ENCODE data around the gene SLAMF1.
A peak's percentile ranks its signal among the peaks of the same experiment; 100 is the strongest.

The SLAMF1 gene

DNA sequence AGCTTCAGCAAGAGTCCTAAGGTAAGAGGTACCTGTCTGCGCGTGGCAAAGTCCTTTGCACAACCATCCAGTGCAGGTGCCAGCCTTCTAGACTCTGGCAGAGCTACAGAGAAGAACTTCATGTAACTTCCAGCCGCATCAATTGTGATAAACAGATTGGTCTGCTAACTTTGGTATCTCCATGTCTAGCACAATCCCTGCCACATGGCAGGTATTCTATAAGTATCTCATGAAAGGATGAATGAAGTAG, 35.0 kb upstream of the SLAMF1 start:
- H2AK5ac ChIP-seq (ENCODE audit: low read depth, low read length): no peak overlapping the region
- H2BK5ac ChIP-seq (ENCODE audit: low read length): no peak overlapping the region
- no peaks in the 10 kb centered on the region for H3K4me1 ChIP-seq (ENCODE audit: control insufficient read depth in 2 of 2, insufficient read depth in 1 of 2, low read depth in 1 of 2, low read length in 2 of 2)
- no peaks in the 10 kb centered on the region for H3K79me1 ChIP-seq (ENCODE audit: low read depth, low read length)
- no peak overlapping the region for H3K4me2 ChIP-seq (ENCODE audit: insufficient read depth, low read length, poor library complexity, severe bottlenecking)
- no peak overlapping the region for H2BK15ac ChIP-seq (ENCODE audit: low read length)
- peaks cover 0 to 9% (median 0%) of the 10 kb centered on the region in 3 experiments for H3K27me3 ChIP-seq (ENCODE audit: control insufficient read depth in 3 of 3, insufficient read depth in 3 of 3, low read depth in 1 of 3, low read length in 3 of 3)
- no peak overlapping the region for H2BK120ac ChIP-seq (ENCODE audit: low read depth, low read length)
- H3K4ac ChIP-seq (ENCODE audit: low read length): no peak overlapping the region
- H2AFZ ChIP-seq (ENCODE audit: low read length): no peak overlapping the region
- H3K9me3 ChIP-seq (replicated peaks in 1 of 2; ENCODE audit: control insufficient read depth in 2 of 2, insufficient read depth in 1 of 2, low read depth in 1 of 2, low read length in 2 of 2): no peaks in the 10 kb centered on the region
- H3K18ac ChIP-seq (ENCODE audit: low read length): no peak overlapping the region
- H3K4me3 ChIP-seq (ENCODE audit: low read length in 2 of 2): no peak overlapping the region
- no peak overlapping the region for H2BK12ac ChIP-seq (ENCODE audit: low read length)
- H3K23ac ChIP-seq (ENCODE audit: low read depth, low read length, poor library complexity): no peak overlapping the region
- WGBS, 2 donors (ENCODE audit: extremely low coverage in 2 of 2, insufficient read length in 2 of 2, insufficient replicate concordance in 1 of 2): no CpG with 5 or more reads among the region's 3 CpGs
- H4K8ac ChIP-seq (ENCODE audit: low read depth, low read length): no peak overlapping the region
- no peak overlapping the region for H4K91ac ChIP-seq (ENCODE audit: low read depth, low read length, poor library complexity)
- H3K36me3 ChIP-seq (replicated peaks in 1 of 2; ENCODE audit: control insufficient read depth in 2 of 2, insufficient read depth in 2 of 2, low read length in 2 of 2): no peaks in the 10 kb centered on the region
- H3K27ac ChIP-seq (replicated peaks; ENCODE audit: low read length): no peak overlapping the region
- H3K9ac ChIP-seq (ENCODE audit: low read depth, low read length, poor library complexity): no peak overlapping the region
- no peak overlapping the region for H3K14ac ChIP-seq (ENCODE audit: low read length)
- DNase-seq (ENCODE audit: low spot score): no peak

DNA sequence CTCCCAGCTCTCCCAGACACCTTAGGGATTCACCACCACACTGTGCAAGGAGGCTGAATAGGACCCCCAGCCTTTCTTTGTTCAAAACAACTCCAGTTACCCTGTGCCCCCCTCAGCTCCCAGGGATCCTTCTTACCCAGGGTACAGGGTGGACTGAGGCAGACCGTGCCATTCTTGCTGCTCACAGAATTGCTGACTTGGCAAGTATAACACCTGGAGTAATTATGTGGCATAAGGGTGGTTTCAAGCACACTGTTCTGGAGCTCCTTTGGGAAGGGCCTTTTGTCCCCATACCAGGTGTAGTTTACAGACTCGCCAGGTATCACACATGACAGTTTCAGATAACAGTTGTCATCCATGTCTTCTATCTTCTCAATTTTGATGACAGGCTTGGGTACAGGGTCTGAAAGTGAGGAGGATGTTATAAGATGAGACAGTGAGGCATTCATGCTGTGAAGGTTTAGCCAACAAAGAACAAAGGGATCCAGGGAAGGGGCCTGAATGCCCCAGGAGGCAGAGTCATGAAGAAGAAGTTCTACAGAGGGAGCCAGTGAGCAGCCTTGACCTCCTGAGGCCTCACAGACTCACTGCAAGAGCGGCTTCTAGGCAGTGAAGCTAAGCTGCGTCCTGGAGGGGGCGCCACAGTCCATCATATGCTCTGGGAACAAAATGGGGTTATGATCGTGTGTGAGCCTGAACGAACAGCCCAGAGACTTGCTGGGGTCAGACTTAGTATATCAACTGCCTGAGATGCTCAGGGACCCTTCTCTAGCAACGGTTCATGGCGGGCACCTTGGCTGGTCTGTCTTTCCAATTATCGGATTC, 34.4 kb upstream of the SLAMF1 start:
- Histone ChIP-seq H3K36me3 (replicated peaks in 1 of 2; ENCODE audit: control insufficient read depth in 2 of 2, insufficient read depth in 2 of 2, low read length in 2 of 2) (no peaks in the 10 kb centered on the region), H2AK5ac (ENCODE audit: low read depth, low read length) (no peak overlapping the region), H3K4ac (ENCODE audit: low read length) (no peak overlapping the region), H2BK5ac (ENCODE audit: low read length) (no peak overlapping the region), H3K4me2 (ENCODE audit: insufficient read depth, low read length, poor library complexity, severe bottlenecking) (no peak overlapping the region), H3K27ac (replicated peaks; ENCODE audit: low read length) (no peak overlapping the region), H3K18ac (ENCODE audit: low read length) (no peak overlapping the region), H2BK15ac (ENCODE audit: low read length) (no peak overlapping the region), H2AFZ (ENCODE audit: low read length) (no peak overlapping the region), H3K23ac (ENCODE audit: low read depth, low read length, poor library complexity) (no peak overlapping the region), H3K4me3 (ENCODE audit: low read length in 2 of 2) (no peak overlapping the region), H3K14ac (ENCODE audit: low read length) (no peak overlapping the region), H4K8ac (ENCODE audit: low read depth, low read length) (no peak overlapping the region), H3K9ac (ENCODE audit: low read depth, low read length, poor library complexity) (no peak overlapping the region), H3K9me3 (replicated peaks in 1 of 2; ENCODE audit: control insufficient read depth in 2 of 2, insufficient read depth in 1 of 2, low read depth in 1 of 2, low read length in 2 of 2) (no peaks in the 10 kb centered on the region), H3K27me3 (ENCODE audit: control insufficient read depth in 3 of 3, insufficient read depth in 3 of 3, low read depth in 1 of 3, low read length in 3 of 3) (peaks cover 0 to 9% (median 0%) of the 10 kb centered on the region in 3 experiments), H3K4me1 (ENCODE audit: control insufficient read depth in 2 of 2, insufficient read depth in 1 of 2, low read depth in 1 of 2, low read length in 2 of 2) (no peaks in the 10 kb centered on the region), H2BK120ac (ENCODE audit: low read depth, low read length) (no peak overlapping the region), H4K91ac (ENCODE audit: low read depth, low read length, poor library complexity) (no peak overlapping the region), H3K79me1 (ENCODE audit: low read depth, low read length) (no peaks in the 10 kb centered on the region), H2BK12ac (ENCODE audit: low read length) (no peak overlapping the region)
- no CpG with 5 or more reads among the region's 10 CpGs for WGBS, 2 donors (ENCODE audit: extremely low coverage in 2 of 2, insufficient read length in 2 of 2, insufficient replicate concordance in 1 of 2)
- DNase-seq (ENCODE audit: low spot score): peak; percentile 84

DNA sequence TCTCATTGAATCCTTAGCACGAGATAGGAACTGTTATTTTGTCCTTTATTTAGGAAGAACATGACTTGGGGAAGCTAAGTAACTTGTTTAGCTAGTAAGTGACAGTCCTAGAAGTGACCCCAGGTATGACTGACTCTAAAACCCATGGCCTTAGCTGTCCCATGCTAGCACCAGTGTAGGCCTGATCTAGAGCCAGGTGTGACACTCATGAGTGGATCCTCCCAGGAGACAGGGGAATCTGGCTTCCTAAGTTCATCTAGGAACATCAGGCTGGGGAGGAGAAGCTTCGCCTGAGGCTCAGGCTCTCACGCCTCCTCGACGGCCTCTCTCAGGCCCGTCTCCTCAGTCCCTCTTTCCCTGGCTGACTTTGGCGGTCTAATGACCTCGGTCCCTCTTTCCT, 33.6 kb upstream of the SLAMF1 start:
- H2BK120ac ChIP-seq (ENCODE audit: low read depth, low read length): no peak overlapping the region
- no peak overlapping the region for H2BK5ac ChIP-seq (ENCODE audit: low read length)
- H2BK15ac ChIP-seq (ENCODE audit: low read length): no peak overlapping the region
- no peak for DNase-seq (ENCODE audit: low spot score)
- no peak overlapping the region for H3K27ac ChIP-seq (replicated peaks; ENCODE audit: low read length)
- no peaks in the 10 kb centered on the region for H3K79me1 ChIP-seq (ENCODE audit: low read depth, low read length)
- no peak overlapping the region for H2BK12ac ChIP-seq (ENCODE audit: low read length)
- H3K9me3 ChIP-seq (replicated peaks in 1 of 2; ENCODE audit: control insufficient read depth in 2 of 2, insufficient read depth in 1 of 2, low read depth in 1 of 2, low read length in 2 of 2): no peaks in the 10 kb centered on the region
- no peak overlapping the region for H2AK5ac ChIP-seq (ENCODE audit: low read depth, low read length)
- H3K4me1 ChIP-seq (ENCODE audit: control insufficient read depth in 2 of 2, insufficient read depth in 1 of 2, low read depth in 1 of 2, low read length in 2 of 2): no peaks in the 10 kb centered on the region
- WGBS, 2 donors (ENCODE audit: extremely low coverage in 2 of 2, insufficient read length in 2 of 2, insufficient replicate concordance in 1 of 2): no CpG with 5 or more reads among the region's 8 CpGs
- no peak overlapping the region for H3K23ac ChIP-seq (ENCODE audit: low read depth, low read length, poor library complexity)
- H3K4ac ChIP-seq (ENCODE audit: low read length): no peak overlapping the region
- no peak overlapping the region for H3K18ac ChIP-seq (ENCODE audit: low read length)
- H2AFZ ChIP-seq (ENCODE audit: low read length): no peak overlapping the region
- no peak overlapping the region for H4K91ac ChIP-seq (ENCODE audit: low read depth, low read length, poor library complexity)
- no peak overlapping the region for H3K9ac ChIP-seq (ENCODE audit: low read depth, low read length, poor library complexity)
- H3K4me2 ChIP-seq (ENCODE audit: insufficient read depth, low read length, poor library complexity, severe bottlenecking): no peak overlapping the region
- no peak overlapping the region for H4K8ac ChIP-seq (ENCODE audit: low read depth, low read length)
- H3K36me3 ChIP-seq (replicated peaks in 1 of 2; ENCODE audit: control insufficient read depth in 2 of 2, insufficient read depth in 2 of 2, low read length in 2 of 2): no peaks in the 10 kb centered on the region
- peaks cover 0 to 9% (median 0%) of the 10 kb centered on the region in 3 experiments for H3K27me3 ChIP-seq (ENCODE audit: control insufficient read depth in 3 of 3, insufficient read depth in 3 of 3, low read depth in 1 of 3, low read length in 3 of 3)
- no peak overlapping the region for H3K4me3 ChIP-seq (ENCODE audit: low read length in 2 of 2)
- H3K14ac ChIP-seq (ENCODE audit: low read length): no peak overlapping the region

DNA sequence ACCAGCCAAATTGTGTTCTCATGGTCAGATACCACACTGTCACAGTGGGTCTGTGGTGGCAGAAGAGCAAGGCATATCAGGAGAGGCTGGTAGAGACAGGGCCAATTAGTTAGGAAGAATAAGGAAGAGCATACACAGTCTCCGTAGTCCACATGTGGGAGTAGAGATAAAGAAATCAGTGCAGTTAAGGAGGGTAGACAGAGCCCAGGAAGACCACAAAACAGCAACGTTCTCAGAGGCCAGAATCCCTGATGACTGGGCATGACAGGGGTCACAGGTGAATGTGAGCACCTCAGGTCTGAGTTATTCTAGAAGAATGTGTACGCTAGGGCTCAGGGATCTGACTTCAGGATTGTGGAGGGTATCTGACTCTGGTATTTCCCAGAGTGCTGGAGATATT, 33.0 kb upstream of the SLAMF1 start:
- Histone ChIP-seq H4K8ac (ENCODE audit: low read depth, low read length) (no peak overlapping the region), H3K9ac (ENCODE audit: low read depth, low read length, poor library complexity) (no peak overlapping the region), H3K4me3 (ENCODE audit: low read length in 2 of 2) (no peak overlapping the region), H2AK5ac (ENCODE audit: low read depth, low read length) (no peak overlapping the region), H3K14ac (ENCODE audit: low read length) (no peak overlapping the region), H4K91ac (ENCODE audit: low read depth, low read length, poor library complexity) (no peak overlapping the region), H3K27me3 (ENCODE audit: control insufficient read depth in 3 of 3, insufficient read depth in 3 of 3, low read depth in 1 of 3, low read length in 3 of 3) (peaks cover 0 to 9% (median 0%) of the 10 kb centered on the region in 3 experiments), H2BK15ac (ENCODE audit: low read length) (no peak overlapping the region), H2BK5ac (ENCODE audit: low read length) (no peak overlapping the region), H3K4ac (ENCODE audit: low read length) (no peak overlapping the region), H3K27ac (replicated peaks; ENCODE audit: low read length) (no peak overlapping the region), H3K4me2 (ENCODE audit: insufficient read depth, low read length, poor library complexity, severe bottlenecking) (no peak overlapping the region), H2BK12ac (ENCODE audit: low read length) (no peak overlapping the region), H2BK120ac (ENCODE audit: low read depth, low read length) (no peak overlapping the region), H3K4me1 (ENCODE audit: control insufficient read depth in 2 of 2, insufficient read depth in 1 of 2, low read depth in 1 of 2, low read length in 2 of 2) (no peaks in the 10 kb centered on the region), H3K18ac (ENCODE audit: low read length) (no peak overlapping the region), H3K79me1 (ENCODE audit: low read depth, low read length) (no peaks in the 10 kb centered on the region), H3K23ac (ENCODE audit: low read depth, low read length, poor library complexity) (no peak overlapping the region), H3K36me3 (replicated peaks in 1 of 2; ENCODE audit: control insufficient read depth in 2 of 2, insufficient read depth in 2 of 2, low read length in 2 of 2) (no peaks in the 10 kb centered on the region), H3K9me3 (replicated peaks in 1 of 2; ENCODE audit: control insufficient read depth in 2 of 2, insufficient read depth in 1 of 2, low read depth in 1 of 2, low read length in 2 of 2) (no peaks in the 10 kb centered on the region), H2AFZ (ENCODE audit: low read length) (no peak overlapping the region)
- no CpG with 5 or more reads among the region's 3 CpGs for WGBS, 2 donors (ENCODE audit: extremely low coverage in 2 of 2, insufficient read length in 2 of 2, insufficient replicate concordance in 1 of 2)
- DNase-seq (ENCODE audit: low spot score): no peak
